Calu3 (cell line): Measurements from ENCODE around the gene COL20A1. TPM values are rescaled to one million over a fixed set of nuclear protein-coding genes. Genes with fewer than 3 reads are reported as not detected.

ENCODE experiments used
- BruUV-seq: library from RNA; stranded (reverse); fragments of 400-500 nt; replicated peaks from 2 replicates; lab custom pipeline; 2021; lab: Mats Ljungman, UMichigan
- CTCF ChIA-PET: fragments of 300-600 bp; sonication (Branson Sonifier 250); formaldehyde crosslinking; loops from one replicate; lab custom pipeline; 2022; ENCODE audit warnings: antibody characterized with exemption; lab: Charles Lee
- DNase-seq: peaks from one replicate; pipeline ENCODE4 v3.0.0; 2022
- H3K27ac Mint-ChIP-seq: one replicate; pipeline ENCODE4 v1.8.0; 2022; ENCODE audit warnings: mixed read lengths; ENCODE audit not compliant: unreplicated experiment
- H3K27me3 Mint-ChIP-seq: one replicate; pipeline ENCODE4 v1.8.0; 2022; ENCODE audit warnings: mixed read lengths; ENCODE audit not compliant: unreplicated experiment
- H3K36me3 Mint-ChIP-seq: one replicate; pipeline ENCODE4 v1.8.0; 2022; ENCODE audit warnings: mild to moderate bottlenecking, moderate library complexity, mixed read lengths; ENCODE audit not compliant: insufficient read depth, unreplicated experiment
- H3K4me1 Mint-ChIP-seq: one replicate; pipeline ENCODE4 v1.8.0; 2022; ENCODE audit warnings: mild to moderate bottlenecking, low read depth, mixed read lengths; ENCODE audit not compliant: unreplicated experiment
- H3K4me3 Mint-ChIP-seq: one replicate; pipeline ENCODE4 v1.8.0; 2022; ENCODE audit warnings: mild to moderate bottlenecking, low read depth, moderate library complexity, mixed read lengths; ENCODE audit not compliant: unreplicated experiment
- H3K9me3 Mint-ChIP-seq: one replicate; pipeline ENCODE4 v1.8.0; 2022; ENCODE audit warnings: low read depth, mixed read lengths; ENCODE audit not compliant: unreplicated experiment
- CTCF ChIP-seq: fragments of 200-600 bp; IDR thresholded peaks from one replicate; pipeline ENCODE4 v1.8.0; 2022; ENCODE audit warnings: antibody characterized with exemption; ENCODE audit not compliant: unreplicated experiment
- intact Hi-C: fragments of 100-400 bp; cut with micrococcal nuclease; formaldehyde crosslinking; loops from one replicate; pipeline ENCODE4 v1.10.0; 2022; ENCODE audit not compliant: unreplicated experiment
- total RNA-seq: library from RNA; stranded (reverse); gene quantifications from 2 replicates; pipeline ENCODE4 v1.2.3, GENCODE V29; 2022

Gene COL20A1
- total RNA-seq, 1 experiment from 2014 or later = not detected

DNA sequence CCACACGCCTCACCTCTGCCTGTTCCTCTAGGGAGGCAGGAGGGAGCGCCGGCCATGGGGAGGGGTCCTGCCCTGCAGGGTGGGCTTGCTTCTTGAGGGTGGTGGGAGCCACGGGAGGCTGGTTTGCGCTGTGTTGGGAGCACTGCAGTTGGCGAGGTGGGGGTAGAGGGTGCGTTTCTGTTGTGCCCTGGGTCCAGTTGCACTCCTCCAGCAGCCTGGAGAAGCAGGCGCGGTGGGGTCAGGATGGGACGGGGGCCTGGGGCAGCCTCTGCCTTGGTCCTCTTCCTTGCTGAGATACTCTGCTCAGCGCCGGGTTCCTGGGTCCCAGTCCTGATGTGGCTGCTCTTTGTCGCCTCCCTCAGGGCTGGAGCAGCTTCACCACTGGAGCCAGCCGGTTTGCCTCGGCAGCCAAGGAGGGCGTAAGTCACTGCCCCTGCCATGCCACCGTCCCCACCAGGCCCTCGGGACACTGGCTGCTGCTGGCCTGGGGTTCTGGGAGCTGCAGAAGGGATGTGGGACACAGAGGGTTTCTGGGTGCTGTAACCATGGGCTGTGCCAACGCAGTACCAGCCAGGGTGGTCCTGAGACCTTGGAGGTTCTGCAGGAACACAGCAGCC, 11.9 kb upstream of the COL20A1 start:
- BruUV-seq = no TSS peak
- Mint-ChIP-seq H3K9me3 (no peaks in the 10 kb centered on the region), H3K27me3 (no peaks in the 10 kb centered on the region), H3K4me1 (no peaks in the 10 kb centered on the region), H3K36me3 (peaks cover 60% of the 10 kb centered on the region), H3K27ac (no peak overlapping the region), H3K4me3 (no peak overlapping the region)
- CTCF ChIA-PET = interaction anchor here (1.7 kb wide), 1 partner anchor 57 kb away, joined by 6 read pairs; no protein-coding TSS in a partner anchor
- no peak for DNase-seq
- intact Hi-C loops = no loop called here
- TF ChIP-seq CTCF = peak; percentile 30

DNA sequence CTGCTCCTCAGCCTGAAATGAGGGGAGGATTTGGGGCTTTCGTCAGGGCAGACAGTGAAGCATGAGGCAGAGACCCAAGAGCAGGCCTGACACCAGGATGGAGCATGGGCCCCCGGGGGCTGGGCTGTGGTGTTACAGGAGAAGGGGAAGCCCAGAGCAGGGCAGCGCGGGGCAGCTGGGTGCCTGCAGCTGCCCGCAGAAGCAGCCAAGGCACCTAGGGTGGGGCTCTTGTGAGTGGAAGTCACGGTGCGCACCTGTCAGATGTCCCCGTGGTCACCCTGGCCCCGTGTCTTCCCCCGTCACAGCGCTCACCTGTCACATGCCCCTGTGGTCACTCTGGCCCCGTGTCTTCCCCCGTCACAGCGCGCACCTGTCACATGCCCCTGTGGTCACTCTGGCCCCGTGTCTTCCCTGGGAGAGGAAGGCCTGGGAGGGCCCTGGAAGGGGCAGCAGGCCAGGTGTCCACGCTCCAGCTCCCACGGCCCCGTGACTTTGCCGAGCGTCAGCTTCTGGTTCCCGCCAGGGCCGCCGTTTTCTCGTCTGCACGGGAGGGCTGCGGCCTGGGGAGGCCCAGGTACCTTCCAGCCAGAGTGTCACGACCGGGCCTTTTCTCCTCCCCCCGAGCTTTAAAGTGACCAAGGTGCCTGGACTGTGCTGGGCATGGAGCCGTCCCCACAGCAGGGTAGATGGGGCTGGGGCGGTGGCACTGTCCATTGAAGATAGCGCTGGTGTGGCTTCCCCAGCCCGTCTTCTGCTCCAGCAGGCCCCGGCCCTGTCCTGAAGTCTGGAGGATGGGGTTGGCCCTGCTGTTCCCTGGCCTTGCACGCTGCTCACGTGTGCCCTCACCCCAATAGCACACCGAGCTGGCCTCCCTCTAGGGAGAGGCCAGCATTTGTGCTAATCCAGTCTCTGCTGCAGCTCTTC, 11.0 kb upstream of the COL20A1 start:
- intact Hi-C loops = no loop called here
- CTCF ChIA-PET = interaction anchor here (0.6 kb wide), 1 partner anchor 9 kb away, joined by 3 read pairs; no protein-coding TSS in a partner anchor
- no peaks in the 10 kb centered on the region for H3K4me1 Mint-ChIP-seq
- no peak overlapping the region for H3K4me3 Mint-ChIP-seq
- DNase-seq = no peak
- no TSS peak for BruUV-seq
- no peak overlapping the region for H3K27ac Mint-ChIP-seq
- H3K36me3 Mint-ChIP-seq = peaks cover 53% of the 10 kb centered on the region
- no peaks in the 10 kb centered on the region for H3K27me3 Mint-ChIP-seq
- no peaks in the 10 kb centered on the region for H3K9me3 Mint-ChIP-seq
- no peak for TF ChIP-seq CTCF

DNA sequence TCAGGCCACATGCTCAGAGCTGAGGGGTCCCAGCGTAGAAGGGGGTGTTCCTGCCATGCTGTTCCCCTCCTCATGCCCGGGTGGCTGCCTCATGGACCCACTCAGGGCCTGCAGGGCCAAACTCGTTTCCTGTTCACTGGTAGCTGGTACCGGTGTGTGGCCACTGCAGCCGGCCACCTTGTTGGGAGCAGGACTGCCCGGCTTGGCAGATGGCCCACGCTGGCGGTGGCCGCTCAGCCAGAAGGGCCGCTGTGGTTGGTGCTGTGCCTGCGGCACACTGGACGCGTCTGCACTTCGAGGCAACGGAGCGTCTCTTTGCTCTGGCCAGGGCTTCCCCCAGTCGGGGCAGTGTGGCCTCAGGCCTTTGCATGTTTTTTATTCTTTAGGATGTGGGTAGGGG, 10.0 kb upstream of the COL20A1 start:
- Mint-ChIP-seq H3K36me3 (peaks cover 52% of the 10 kb centered on the region), H3K27me3 (no peaks in the 10 kb centered on the region), H3K9me3 (no peaks in the 10 kb centered on the region), H3K27ac (no peak overlapping the region), H3K4me3 (no peak overlapping the region), H3K4me1 (no peaks in the 10 kb centered on the region)
- CTCF ChIA-PET = no interaction called here
- intact Hi-C loops = no loop called here
- no peak for TF ChIP-seq CTCF
- no TSS peak for BruUV-seq
- no peak for DNase-seq

DNA sequence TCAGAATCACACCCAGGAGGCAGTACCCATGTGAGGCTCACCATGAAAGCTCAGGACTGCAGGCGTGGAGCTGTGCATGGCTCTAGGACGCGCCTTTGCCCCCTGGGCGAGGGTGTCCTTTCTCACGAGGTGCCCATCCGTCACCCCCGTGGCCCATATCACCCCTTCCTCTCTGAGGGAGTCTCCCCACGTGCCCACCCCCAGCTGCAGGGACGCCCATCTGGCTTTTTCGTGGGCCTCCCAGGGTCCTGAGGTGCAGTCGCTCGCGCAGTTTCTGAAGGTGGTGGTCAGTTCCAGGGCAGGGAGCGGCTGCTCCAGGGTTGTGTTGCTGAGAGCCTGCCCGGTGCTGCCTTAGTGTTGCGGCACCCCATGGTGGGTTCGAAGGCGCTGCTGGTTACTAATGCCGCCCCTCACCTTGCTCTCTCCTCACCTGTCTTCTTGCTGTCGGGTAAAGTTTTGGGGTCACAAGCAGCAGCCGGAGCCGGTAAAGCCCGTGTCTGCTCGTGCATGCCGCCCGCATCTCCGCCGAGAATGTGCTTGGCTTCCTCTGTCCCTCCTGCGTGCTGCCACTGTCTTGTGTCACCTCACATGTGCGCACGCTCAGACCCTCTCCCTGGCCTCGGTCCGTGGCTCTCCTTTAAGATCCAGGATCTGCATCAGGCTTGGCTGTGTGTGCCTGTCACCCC, 9.4 kb upstream of the COL20A1 start:
- no TSS peak for BruUV-seq
- peaks cover 52% of the 10 kb centered on the region for H3K36me3 Mint-ChIP-seq
- no peak for TF ChIP-seq CTCF
- CTCF ChIA-PET = no interaction called here
- H3K9me3 Mint-ChIP-seq = no peaks in the 10 kb centered on the region
- H3K27me3 Mint-ChIP-seq = no peaks in the 10 kb centered on the region
- no peak overlapping the region for H3K27ac Mint-ChIP-seq
- intact Hi-C loops = no loop called here
- H3K4me1 Mint-ChIP-seq = no peaks in the 10 kb centered on the region
- no peak overlapping the region for H3K4me3 Mint-ChIP-seq
- no peak for DNase-seq
